GM19328 (cell line): ENCODE results near the gene ANKS3.

Experiments
- ATAC-seq: cut with Tn5 transposase; IDR thresholded peaks from one replicate; pipeline ENCODE4 v1.9.1; 2021; ENCODE audit warnings: mild to moderate bottlenecking, moderate library complexity; ENCODE audit not compliant: unreplicated experiment

Gene ANKS3, protein sequence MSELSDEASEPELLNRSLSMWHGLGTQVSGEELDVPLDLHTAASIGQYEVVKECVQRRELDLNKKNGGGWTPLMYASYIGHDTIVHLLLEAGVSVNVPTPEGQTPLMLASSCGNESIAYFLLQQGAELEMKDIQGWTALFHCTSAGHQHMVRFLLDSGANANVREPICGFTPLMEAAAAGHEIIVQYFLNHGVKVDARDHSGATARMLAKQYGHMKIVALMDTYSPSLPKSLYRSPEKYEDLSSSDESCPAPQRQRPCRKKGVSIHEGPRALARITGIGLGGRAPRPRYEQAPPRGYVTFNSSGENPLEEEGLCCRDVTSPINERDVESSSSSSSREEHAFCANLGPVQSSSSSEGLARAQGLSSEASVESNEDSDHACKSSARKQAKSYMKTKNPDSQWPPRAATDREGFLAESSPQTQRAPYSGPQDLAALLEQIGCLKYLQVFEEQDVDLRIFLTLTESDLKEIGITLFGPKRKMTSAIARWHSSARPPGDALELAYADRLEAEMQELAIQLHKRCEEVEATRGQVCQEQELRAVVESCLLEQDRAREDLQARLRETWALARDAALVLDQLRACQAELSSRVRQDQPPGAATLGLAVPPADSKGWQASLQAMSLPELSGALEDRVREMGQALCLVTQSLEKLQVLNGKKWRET

DNA sequence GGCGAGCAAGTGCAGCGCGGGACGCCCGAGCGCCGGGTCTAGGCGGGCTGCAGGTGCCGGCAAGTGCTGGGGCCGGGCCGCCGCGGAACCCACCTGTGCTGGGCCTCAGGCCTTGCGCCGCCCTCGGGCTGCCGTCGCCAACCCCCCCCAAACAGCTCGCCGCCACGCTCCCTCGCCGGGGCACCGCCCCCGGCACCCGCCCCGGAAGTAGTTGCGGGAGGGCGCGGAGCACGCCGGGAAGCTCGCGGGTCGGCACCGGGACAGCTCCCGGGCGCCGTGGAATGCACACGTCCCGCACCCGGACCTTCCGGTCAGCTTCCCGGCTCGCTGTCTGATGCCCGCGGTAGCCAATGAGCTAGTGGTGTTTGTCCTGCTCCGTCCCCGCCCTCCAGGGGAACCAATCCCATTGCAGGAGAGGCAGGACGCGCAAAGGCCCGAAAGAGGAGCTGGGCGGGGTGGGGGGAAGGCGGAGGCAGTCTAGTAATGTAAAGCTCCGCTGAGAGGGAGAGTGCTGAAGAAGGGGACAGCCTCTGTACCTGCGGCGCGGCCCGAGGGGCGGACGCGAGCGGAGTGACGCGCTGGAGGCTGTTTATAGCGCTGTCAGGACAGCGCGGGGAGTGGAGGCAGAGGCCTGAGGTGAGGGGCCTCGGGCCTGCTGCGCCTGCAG, at the start of gene ANKS3, which contains the start of gene DNAAF8:
TSS of gene ANKS3 (minus strand) at position 209 of the 667 bp plus-strand sequence. CDS start 4,122 bp downstream, outside the sequence.
TSS of gene DNAAF8 (plus strand) at position 475 of the 667 bp plus-strand sequence. CDS start 1,978 bp downstream, outside the sequence.
- peak; percentile 83 for ATAC-seq

DNA sequence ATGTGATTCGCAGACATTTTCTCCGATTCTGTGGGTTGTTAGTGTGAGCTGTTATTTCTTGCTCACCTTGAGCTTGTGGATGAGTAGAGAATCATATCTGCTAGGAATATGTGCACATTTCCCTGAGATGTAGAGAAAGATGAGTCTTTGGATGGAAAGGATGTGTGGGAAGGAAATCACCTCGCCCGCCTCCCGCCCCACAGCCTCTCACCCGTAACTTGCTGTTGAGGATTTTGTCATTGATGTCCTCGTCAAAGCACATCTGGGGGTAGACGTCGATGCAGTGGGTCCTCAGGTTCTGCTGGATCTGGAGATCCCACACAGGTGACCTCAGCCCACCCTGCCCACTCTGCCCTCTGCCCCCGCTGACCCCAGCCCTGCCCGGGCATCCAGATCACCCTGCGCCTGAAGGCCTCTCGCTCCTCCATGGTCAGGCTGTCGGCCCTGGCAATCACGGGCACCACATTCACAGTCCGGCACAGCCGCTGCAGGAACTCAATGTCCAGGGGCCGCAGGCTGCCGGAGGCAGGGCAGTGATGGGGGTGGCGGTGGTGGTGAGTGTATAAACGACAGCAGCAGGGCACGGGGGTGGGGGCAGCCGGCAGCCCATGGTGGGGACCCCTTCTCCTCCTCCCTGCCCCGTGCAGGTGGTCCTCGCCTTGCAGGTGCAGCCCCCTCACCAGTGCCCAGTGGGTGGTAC, 49.3 kb upstream of the ANKS3 start:
- no peak for ATAC-seq

DNA sequence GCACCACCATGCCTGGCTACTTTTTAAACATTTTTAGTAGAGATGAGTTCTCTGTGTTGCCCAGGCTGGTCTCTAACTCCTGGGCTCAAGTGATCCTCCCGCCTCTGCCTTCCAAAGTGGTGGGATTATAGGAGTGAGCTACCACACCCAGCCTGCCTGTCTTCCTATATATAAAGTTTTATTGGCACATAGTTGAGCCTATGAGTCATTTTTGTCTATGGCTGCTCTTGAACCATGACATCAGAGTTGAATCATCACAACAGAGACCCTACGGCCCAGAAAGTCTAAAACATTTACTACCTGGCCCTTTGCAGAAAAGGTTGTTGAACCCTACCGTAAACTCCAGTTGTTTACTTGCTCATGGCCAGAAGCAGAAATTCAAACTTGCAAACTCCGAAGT, 46.2 kb upstream of the ANKS3 start:
- no peak for ATAC-seq

DNA sequence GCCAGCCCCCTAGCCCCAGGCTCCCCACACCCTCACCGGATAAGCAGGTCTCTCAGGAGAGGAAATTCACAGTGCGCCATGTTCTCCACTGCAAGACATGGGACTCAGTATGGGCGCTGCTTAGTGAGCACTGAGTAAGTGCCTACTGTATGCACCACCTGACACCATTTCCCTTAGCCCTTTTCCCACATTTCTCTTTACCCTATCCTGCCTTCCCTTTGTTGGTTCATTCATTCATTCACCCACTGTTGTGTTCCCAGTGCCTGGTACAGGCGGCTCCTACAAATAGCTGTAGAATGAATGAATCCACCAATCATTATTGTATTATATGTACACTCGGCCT, 44.0 kb upstream of the ANKS3 start:
- ATAC-seq: no peak

DNA sequence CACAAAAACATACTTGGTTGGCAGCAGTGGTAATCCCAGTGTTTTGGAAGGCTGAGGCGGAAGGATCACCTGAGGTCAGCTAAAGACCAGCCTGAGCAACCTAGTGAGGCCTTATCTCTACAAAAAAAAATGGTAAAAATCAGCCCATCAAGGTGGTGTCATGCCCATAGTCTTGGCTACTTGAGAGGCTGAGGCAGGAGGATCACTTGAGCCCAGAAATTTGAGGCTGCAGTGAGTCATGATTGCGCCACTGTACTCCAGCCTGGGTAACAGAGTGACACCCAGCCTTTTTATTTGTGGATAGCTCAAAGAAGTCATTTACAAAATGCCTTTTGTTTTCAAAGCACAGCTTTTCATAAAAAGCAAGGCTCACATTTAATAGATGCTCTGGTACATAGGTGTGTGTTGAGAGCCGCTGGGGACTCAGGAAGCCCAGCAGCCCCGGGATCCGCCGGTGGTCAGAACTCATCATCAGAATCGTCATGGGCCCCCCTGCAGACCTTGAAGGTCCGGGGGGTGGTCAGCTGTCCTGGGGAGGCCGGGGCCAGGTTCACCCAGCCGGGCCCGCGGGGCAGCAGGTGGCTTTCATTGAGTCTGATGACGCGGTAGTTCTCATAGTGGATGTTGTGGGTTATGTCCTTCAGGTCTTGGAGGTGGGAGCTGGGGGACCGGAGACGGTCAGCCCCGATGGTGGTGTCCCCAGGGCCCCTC, 43.4 kb upstream of the ANKS3 start:
- no peak for ATAC-seq

DNA sequence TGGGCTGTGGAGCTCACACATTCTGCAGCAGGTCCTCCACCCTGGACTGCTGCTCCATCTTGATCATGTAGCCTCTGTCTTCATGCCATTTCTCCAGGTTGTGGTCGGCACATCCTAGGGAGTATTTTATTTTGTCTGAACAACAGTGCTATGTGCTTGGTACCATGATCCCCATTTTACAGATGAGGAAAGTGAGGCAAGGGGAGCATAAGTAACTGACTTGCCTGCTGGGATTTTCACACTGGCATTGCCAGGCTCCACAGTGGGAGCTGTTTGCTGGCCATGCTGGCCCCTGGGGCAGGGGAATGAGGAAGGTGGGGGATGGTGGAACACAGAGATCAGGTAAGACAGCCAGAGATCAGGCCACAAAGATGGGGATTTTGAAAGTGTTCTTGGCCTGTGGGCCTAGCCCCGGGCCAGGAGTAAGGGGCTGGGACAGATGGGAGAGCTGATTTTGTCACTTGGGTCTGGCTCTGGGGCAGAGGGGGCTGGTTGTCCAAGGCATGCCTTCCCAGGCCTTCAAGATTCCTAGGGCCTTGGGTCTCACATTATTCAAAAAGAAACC, 42.2 kb upstream of the ANKS3 start:
- no peak for ATAC-seq

DNA sequence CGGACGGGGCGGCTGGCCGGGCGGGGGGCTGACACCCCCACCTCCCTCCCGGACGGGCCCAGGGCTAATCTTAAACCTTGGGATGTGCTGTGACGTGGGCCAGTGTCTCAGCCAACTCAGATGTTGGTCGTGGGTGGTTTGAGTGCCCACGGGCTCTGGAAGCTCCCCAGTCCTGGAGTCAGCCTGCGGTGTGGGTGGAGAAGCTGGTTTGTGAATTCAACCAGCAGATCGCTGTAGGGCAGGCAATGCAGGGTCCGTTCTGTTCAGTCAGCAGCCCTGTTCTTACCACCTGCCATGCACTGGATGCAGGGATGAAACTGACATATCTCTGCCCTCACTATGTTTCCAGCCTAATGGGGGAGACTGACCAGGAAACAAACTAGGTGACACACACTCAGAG, 40.9 kb upstream of the ANKS3 start:
- ATAC-seq: no peak

DNA sequence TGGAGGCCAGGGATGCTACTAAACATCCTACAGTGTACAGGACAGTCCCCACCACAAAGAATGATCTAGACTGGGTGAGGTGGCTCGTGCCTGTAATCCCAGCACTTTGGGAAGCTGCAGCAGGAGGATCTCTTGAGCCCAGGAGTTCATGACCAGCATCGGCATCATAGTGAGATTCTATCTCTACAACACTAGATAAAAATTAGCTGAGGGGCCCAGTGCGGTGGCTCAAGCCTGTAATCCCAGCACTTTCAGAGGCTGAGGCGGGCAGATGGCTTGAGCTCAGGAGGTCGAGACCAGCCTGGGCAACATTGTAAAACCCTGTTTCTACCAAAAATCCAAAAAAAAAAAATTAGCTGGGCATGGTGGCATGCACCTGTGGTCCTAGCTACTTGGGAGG, 38.3 kb upstream of the ANKS3 start:
- ATAC-seq: no peak

DNA sequence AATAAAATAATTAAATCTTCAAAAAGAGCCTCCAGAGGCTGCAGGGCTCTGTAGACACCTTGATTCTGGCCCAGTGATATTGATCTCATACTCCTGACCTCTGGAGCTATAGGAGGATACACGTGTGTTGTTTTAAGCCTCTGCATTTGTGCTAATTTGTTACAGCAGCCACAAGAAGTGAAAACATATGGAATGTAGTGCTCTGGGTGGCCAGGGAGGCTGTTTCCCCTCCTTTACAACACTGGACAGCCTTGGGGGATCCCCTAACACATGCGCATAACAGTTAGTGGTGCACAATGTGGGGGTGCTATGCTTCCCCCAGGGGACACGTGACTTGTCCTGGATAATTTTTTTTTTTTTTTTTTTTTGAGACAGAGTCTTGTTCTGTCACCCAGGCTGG, 37.6 kb upstream of the ANKS3 start:
- ATAC-seq: no peak

DNA sequence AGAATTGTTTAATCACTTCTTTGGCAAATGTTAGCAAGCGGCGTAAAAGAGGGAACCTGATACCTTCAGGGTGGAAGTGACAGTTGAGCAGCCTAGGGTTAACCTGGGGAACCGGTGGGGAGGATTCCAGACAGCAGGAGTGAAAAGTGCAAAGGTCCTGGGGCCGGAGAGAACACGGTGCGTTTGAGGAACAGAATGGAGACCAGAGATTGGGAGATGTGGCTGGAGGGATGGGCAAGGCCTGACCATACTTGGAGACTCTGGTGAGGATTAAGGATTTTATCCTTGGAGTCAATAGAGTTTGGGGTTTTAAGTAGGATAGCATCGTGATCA, 35.2 kb upstream of the ANKS3 start:
- ATAC-seq: no peak

DNA sequence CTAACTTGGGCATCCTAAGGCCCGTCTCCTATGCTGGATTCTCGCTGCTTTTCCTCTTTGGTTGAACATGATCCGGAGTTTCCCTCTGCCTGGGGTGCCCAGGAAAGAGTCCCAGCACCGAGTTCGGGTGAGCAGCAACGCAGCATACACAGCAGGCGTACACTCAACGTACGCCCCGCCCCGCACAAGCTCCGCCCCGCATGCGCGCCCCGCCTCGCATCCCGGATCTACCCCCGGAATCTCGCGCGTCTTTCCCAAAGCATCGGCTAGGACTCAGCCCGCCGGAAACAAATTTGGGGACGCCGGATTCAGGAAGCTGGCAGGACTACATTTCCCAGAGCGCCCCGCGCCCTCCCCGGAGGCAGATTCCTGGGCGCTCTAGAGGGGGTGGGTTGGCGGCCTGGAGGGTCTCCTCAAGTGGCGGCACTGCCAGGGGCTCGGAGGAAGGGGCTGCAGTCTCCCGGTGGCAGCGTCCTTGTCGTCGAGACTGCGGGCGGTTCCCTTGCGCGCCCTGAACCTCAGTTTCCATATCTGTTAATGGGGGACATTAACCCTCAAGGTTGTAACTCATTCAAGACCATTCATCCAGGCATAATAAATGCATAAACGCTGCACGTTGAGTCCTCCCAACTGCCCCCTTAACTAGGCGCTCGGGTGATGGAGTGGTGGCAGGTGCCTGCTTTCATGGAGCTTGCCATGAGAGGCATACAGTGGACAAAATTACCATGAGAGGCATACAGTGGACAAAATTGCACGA, 34.7 kb upstream of the ANKS3 start:
- ATAC-seq: peak; percentile 55

DNA sequence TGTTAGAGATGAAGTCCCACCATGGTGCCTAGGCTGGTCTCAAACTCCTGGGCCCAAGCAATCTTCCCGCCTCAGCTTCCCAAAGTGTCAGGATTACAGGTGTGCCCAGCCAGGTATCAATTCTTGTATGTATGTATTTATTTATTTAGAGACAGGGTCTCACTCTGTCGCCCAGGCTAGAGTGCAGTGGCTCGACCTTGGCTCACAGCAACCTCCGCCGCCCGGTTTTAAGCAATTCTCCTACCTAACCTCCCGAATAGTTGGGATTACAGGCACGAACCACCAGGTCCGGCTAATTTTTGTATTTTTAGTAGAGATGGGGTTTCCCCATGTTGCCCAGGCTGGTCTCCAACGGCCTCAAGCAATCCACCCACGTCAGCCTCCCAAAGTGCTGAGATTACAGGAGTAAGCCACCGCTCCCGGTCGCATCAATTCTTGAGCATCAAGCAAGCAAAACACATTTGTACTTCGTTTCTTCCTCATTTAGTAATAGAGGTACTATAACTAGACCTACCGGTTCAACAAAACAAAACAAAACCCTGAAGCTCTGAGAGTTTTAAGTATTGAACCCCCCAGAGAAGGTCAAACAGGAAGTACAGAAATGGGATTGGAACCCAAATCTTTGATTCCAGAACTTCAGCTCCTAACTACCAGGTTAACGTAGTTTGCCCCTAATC, 33.9 kb upstream of the ANKS3 start:
- no peak for ATAC-seq

DNA sequence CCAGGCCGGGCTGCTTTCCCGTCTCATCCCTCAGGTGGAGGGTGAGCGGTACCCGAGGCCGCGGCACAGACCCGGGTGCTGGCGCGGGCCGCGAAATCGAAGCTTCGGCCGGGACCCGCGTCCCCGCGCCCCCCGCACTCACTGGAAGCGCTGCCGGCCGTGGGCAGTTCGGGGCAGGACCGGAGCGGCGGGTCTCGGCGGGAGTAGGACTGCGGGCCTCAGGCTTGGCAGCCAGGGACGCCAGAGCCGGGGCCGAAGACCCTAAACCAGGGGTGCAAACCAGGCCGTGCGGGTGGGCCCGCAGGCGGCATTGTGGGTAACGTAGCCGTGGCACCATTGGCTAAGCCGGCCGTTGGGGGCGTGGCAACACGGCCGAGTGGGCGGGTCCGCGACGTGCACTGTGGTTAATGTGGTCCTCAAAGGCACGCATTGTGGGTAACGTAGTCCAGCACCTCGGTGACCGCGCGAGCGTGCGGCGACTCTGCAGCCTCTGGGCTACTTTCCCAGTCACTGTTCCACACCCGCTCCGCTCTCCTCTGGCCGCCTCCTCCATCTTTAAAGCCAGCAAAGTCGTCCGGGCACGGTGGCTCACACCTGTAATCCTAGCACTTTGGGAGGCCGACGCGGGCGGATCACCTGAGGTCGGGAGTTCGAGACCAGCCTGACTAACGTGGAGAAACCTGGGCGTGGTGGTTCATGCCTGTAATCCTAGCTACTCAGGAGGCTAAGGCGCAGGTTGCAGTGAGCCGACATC, 33.0 kb upstream of the ANKS3 start, which contains the start of gene ZNF500:
TSS of gene ZNF500 (minus strand) at position 288 of the 754 bp plus-strand sequence. CDS start 1,184 bp downstream, outside the sequence.
- peak; percentile 85 for ATAC-seq

DNA sequence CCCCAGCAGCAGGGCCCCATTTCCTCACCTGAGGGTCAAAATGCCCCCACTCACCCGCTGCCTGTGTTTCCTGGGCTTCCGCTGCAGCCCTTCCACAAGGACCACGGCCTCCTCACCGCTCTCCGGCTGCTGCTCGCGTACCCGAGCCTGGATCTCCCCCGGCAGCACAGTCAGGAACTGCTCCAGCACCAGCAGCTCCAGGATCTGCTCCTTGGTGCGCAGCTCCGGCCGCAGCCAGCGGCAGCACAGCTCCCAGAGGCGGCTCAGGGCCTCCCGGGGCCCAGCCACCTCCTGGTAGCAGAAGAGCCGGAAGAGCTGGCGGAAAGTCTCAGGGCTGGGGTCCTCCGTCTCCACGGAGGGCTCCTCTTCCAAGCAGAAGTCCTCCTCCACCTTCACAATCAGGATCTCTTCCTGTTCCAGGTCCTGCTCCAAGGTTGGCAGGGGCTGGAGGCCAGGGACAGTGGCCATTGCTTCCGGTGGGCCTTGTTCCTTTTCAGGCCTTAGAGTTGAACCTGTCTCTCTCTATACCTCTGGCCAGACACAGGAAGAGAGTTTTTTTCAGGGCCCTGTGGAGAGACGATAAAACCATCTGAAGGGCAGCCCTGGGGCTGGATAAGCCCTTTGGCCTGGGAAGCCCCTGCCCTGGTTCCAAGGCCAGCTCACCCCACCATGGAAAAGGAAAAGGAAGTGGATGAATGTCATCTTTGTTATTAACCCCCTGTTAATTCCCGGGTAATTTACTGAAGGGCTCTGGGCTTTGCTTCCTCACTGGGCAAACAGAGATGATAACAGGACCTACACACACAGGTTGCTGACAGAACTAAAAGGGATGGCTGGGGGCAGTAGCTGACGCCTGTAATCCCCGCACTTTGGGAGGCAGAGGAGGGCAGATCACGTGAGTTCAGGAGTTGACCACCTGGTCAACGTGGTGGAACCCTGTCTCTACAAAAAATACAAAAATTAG, 31.7 kb upstream of the ANKS3 start:
- ATAC-seq: no peak

DNA sequence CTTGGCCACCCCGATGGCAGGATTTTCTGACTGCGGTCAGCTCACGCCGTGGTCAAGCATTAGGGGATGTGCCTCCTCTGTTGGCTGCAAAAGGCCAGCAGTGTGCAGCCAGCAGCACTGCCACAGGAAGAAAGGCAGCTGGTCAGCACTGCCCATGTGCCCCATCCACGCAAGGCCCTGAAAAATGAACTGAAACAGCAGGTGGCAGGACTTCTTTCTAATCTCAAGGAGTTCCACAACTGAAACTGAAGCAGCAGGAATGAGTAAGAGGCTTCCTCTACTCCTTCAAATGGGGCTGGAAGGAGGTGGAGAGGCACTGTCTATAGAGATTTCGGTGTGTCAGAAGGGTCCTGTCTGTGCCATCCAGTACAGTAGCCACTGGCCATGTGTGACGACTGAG, 29.7 kb upstream of the ANKS3 start:
- no peak for ATAC-seq

DNA sequence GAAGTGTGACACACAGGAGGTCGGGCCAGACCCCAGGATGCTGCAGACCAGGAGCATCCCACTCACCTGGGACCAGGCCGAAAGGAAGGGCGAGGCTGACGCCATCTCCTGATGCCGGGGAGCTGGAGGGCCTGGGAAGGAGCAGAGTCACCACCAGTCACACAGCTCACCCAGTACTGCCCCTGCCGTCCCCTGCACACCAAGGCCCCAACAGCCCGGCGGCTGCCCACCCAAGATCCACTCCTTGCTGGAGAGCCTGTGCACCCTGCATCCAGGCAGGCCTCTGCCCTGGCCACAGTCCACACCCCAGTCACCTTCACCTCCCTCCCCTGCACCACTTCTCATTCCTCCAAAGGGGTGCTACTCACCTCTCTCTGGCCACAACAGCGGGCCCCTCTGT, 28.1 kb upstream of the ANKS3 start:
- ATAC-seq: no peak

DNA sequence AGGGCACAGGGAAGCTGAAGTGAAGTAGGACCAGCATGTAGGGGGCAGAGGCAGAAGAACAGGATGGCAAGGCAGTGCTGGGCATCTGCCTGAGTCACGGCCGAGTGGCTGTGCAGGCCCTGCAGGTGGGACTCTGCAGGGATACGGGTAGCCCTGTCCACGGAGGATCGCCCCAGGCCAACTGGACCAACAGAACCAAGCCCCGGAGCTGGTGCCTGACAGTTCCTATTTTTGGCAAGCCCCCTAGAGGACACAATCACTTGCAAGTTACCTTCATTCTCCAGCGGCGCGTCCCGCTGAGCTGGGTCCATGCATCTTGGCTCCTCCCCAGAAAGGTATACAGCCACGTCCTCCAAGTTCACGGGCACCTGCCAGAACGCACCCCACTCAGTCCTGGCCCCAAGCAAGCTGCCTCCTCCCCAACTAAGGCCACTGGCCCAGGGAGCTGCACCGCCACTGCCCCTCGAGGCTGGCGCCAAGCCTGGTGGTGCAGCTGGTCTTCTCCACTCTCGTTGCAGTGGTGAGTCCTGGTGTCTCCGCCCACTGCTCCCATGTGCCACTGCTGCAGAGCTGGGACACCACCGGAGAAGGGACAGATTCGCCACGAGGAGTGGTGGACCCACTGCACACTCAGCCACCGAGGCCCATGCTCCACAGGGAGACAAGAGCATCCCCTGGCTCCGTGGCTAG, 26.3 kb upstream of the ANKS3 start:
- ATAC-seq: no peak
